ENCODE data around the gene IMMP2L. TPM values are rescaled to one million over a fixed set of nuclear protein-coding genes. Genes with fewer than 3 reads are reported as not detected.

IMMP2L gene
- total and polyA plus RNA-seq, 2 of the 13 experiments (the other 11 are each of a cell fraction or from before 2014, with no cell fraction given) = 7.8 to 16.9 TPM

DNA sequence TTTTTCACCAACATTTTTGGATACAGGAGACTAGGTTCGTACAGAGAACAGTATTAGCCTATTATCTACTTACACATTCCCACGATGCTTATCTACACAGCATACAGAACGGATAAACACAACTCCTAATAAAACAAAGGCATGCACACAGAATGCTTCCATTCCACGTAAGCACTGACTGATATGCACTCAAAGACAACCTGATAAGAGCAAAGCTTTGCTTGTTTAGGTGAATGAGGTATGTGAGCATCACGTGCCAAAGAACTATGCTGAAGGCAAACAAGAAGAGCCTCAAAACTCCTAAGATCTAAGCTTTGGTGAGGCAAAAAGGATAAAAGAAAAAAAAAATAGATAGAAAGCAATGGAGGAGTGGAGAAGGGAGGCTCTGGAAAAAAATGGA is 884.9 kb downstream of the IMMP2L start (continued):
- no peak for TF ChIP-seq ZNF550 (CRISPR knock-in tag; IDR thresholded peaks at IDR 0.05; ENCODE audit: borderline replicate concordance)
- peak; percentile 86 for TF ChIP-seq SOX5 (CRISPR knock-in tag; IDR thresholded peaks at IDR 0.05; ENCODE audit: borderline replicate concordance)
- TF ChIP-seq HOXD1 (CRISPR knock-in tag; IDR thresholded peaks at IDR 0.05) = no peak
- no peak for TF ChIP-seq PRPF4 (IDR thresholded peaks at IDR 0.05; ENCODE audit: low read depth, low read length, poor library complexity, severe bottlenecking)
- TF ChIP-seq DBP (CRISPR knock-in tag; IDR thresholded peaks at IDR 0.05; ENCODE audit: not compliant biosample characterization) = no peak
- TF ChIP-seq SOX6 (IDR thresholded peaks at IDR 0.05) = no peak
- TF ChIP-seq SOX6 (CRISPR knock-in tag; IDR thresholded peaks at IDR 0.05) = peak; percentile 94
- TF ChIP-seq ZNF30 (CRISPR knock-in tag; IDR thresholded peaks at IDR 0.05) = no peak
- TF ChIP-seq ZMYM4 (CRISPR knock-in tag; IDR thresholded peaks at IDR 0.05) = peak; percentile 59
- TF ChIP-seq ARID5B (CRISPR knock-in tag; IDR thresholded peaks at IDR 0.05) = peak; percentile 62
- no peak for TF ChIP-seq ONECUT2 (CRISPR knock-in tag; IDR thresholded peaks at IDR 0.05)
- TF ChIP-seq AFF4 (CRISPR knock-in tag; IDR thresholded peaks at IDR 0.05) = no peak
- no peak for TF ChIP-seq NCOA1 (CRISPR knock-in tag; IDR thresholded peaks at IDR 0.05)
- peak; percentile 53; the same call in 1 of the 2 replicates for TF ChIP-seq TCF7 (IDR thresholded peaks at IDR 0.05; ENCODE audit: low read depth)
- peak; percentile 62; the same call in 1 of the 2 replicates for TF ChIP-seq CREM (IDR thresholded peaks at IDR 0.05)
- TF ChIP-seq CREM (CRISPR knock-in tag; IDR thresholded peaks at IDR 0.05) = no peak
- no peak for TF ChIP-seq HNRNPH1 (optimal IDR thresholded peaks at IDR 0.05; ENCODE audit: low read depth, low read length)
- TF ChIP-seq IKZF5 (CRISPR knock-in tag; IDR thresholded peaks at IDR 0.05) = no peak

All from HepG2 (cell line).